Activated CD8-positive, alpha-beta memory T cell treated with anti-CD3 and anti-CD28 coated beads for 48 hours (primary cell): ENCODE measurements around the gene STAT5B.
A peak's percentile ranks its signal among the peaks of the same experiment; 100 is the strongest.

Experiments used
- DNase-seq, 3 experiments: peaks; one replicate each; pipeline ENCODE4 v3.0.0-alpha.2; 2020; ENCODE audit warnings: low read depth in 2 of 3, low spot score in 2 of 3

The STAT5B gene

DNA sequence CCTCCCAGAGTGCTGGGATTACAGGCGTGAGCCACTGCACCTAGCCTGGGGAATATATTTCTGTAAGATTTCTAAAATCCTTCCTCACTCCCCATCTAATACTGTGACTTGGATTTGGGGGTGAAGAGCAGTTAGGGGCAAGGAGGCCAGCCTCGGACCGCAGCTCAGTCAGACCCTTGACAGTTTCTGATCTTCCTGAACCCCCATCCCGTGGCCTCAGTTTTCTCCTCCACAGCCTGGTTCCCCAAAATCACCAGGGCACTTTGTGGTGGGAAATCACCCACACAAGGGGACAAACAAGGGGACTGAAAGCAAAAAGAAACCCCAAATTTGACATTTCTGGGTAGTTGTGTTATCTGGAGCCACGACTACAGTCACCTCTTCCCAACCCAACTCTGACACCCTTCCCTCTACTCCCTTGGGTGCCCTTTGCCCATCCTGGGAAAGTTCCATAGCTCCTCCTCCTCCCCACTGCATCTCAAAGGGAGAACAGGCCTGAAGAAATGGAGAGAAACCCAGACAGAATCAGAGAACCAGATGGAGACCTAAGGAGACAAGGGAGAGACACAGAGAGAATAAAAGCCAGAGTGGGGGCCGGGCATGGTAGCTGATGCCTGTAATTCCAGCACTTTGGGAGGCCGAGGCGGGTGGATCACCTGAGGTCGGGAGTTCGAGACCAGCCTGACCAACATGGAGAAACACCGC, 9.3 kb upstream of the STAT5B start:
- no peak for DNase-seq

DNA sequence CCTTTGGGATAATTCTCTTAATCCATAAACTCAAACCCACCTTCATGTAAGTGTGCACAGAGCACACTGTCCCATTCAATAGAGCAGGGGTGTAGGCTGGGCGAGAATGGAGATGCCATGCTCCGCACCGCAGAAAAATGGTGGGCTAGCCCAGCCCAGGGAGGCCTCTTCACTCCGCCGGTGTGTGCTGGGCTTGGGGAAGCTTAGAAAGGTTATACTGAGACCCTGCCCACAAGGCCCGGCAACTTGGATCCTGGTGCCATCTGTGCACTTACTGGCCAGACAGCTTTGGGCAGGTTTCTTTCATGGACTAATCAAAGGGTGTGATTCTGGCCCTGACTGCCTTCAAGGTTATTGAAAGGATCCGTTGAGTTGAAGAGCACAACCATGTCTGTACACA, 8.4 kb upstream of the STAT5B start:
- DNase-seq, result no peak

DNA sequence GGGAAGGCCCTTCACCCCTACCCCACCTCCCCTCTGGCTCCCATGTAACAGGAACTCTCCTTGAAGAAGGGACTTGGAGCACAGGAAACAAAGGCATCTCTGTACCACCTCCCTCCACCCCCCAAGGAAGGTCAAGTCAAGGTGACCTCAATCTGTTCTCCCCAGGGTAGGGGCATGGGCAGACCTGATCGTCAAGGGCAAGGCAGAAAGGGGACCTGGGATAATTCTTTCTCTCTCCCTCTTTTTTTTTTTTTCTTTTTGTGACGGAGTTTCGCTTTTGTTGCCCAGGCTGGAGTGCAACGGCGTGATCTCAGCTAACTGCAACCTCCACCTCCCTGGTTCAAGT, 7.8 kb upstream of the STAT5B start:
- DNase-seq, result no peak

DNA sequence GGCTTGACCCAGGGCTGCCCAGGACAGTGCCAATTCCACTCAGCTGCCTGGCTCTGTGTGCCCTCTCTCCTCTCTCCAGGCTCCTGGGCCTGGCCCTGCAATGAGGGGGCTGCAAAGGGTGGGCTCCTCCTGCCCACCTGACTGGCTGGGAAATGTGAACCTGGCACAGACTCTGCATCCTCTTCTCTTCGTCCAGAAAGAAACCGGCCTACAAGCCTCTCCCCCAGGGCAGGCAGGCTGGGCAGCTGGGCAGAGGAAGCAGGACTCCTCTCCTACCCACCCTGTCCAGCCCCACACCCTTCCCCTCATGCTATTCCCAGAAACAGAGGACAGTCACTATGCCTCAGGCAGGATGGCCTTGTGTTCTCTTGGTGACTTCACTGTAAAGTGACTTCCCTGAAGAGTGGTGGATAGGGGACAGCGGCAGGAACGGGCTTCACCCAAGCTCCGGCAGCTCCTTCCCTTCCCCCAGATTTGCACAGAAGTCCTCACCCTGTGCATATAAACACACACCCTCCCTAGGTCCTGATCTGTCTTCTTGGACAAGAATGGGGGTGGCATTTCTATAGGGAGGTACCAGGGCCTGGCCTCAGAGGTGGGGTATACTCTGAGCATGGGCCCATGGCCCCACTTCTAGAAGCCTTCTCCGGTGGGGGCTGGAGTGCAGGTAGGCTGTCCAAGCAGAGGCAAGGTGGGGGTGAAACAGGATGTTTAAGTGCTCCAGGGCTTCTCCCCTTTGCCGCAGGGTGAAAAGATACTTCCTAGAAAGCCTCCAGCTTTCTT, 7.2 kb upstream of the STAT5B start:
- DNase-seq, result no peak

DNA sequence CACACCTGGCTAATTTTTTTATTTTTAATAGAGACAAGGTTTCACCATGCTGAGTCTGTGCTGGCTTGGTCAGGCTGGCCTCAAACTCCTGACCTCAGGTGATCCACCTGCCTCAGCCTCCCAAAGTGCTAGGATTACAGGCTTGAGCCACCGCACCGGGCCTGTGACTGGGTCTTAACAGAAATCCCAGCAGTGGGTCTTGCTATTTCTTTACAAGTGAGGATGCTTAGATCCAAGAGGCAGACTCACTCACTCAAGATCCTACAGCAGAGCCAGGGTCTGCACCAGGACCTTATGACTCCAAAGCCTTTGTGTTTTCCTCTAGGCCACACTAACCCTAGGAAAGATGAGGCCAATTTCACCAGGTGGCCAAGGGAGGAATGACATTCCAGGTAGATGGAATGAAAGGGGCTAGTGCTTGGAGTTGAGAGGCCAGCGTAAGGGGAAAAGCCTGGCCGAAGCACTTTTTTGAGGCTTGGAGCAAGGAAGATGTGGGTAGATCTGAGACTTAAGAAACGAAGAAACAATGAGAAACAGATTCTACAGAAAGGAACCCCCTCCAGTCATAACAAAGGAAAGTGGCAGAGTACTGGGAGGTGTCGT, 6.4 kb upstream of the STAT5B start:
- DNase-seq, result no peak

DNA sequence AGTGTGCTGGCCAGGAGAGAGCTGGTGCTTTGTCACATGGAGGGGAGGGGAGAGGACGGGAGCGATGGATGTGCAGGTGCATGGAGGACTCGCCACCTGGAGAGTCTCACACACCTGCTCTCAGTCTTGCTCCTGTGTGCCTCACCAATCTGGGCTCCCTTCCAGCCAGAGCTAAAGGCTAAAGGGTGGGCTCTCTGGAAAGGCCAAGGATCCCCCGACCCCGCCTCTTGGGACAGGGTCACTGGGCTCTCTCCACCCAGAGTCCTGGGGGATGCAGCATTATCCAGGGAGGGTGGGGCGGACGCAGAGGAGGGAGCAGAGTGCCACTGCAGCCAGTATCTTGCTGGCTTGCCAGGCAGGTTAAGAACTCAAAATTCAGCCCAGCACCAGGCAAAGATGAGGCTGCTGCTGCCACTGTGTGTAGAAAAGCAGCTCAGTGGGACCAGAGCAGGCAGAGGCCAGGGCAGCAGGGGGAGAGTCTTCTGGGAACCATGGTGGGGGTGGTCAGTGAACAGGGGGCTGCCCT, 5.4 kb upstream of the STAT5B start:
- no peak for DNase-seq

DNA sequence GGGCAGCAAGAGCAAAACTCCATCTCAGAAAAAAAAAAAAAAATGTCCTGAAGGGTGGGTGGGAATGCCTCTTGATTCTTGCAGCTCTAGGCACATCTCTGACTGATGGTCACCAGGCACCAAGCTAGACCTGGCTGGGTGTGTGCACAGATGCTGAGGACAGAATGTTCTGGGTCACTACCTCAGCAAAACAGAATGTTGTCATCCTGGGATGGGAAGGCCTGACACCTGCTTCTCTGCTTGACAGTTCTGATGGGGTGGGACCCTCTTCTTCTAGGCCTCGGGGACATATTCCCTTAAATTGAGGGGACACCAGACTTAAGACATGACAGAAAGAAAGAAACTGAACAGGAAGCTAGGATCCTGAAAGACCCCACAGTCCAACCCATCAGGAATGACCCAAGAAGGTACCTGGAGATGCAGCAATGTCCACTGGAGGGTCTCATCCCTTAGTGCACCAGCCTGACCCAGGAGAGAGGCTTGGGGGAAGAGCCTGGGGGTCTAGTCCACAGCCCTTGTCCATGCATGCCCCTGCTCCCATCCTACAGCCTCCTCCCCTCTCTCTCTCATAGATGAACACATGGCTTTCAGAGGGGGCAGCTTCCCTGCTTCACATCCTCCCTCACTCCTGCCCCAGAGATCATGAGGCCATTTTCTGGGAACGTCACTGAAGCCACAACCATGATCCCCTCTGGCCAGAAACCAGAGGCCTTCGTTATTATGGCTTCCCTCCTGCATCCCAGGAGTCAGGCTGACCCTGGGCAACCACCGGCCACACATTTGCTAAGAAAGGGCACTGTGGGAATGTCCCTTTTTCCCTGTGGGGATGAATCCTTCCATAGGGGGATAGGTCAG, 3.8 kb upstream of the STAT5B start:
- DNase-seq, result no peak

DNA sequence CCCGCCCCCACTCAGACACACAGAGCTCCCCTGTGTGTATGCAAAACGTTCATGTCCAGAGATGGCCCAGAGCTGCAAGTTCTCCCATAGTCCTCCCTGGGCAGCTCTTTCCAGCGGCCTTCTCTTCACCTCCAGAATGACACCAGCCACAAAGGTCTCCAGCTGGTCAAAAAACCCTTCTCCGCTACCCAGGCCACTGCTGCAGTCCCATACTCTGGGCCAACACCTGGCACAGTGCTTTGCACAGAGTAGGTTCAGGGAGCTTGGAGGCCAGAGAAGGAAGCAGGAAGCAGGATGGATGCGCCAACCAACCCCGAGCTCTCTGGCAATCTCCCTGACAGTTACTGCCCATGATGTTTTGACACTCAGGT, 1.1 kb upstream of the STAT5B start:
- DNase-seq, result no peak

DNA sequence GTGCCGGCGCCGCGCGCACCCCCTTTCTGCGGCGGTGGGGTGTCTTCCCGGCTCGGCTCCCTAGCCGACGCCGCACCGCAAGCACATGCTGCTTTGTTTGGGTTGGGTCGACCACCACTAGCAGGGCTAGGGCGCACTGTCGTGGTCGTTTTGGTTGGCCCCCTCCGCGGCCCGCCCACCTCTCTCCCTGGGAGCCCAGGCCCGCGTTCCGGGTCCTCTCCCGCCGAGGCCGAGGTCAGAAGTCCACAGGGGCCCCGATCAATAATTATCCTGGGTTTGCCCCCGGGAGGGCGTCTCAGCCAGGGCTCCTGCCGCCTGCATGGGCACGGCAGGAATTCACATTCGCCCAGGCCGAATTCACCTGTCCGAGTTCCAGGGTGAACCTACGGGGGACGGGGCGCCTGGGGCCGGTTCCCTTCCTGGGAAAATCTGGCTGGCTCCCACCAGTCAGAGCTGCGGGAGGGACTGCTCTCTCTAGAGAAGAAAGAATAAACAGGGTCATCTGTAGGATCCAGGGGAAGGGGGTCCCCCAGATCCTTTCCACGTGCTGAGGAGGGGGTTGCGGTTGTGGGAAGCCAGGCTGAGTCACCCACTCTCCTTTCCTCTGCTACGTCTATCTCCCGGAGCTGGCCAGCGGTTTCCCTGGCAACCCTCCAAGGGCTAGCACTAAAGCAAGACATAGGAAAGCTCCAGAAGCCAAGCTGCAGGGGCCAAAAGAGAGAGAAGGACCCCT, 584 bp upstream of the STAT5B start:
- DNase-seq, result peak in 1 of 3 experiments; percentile 10

DNA sequence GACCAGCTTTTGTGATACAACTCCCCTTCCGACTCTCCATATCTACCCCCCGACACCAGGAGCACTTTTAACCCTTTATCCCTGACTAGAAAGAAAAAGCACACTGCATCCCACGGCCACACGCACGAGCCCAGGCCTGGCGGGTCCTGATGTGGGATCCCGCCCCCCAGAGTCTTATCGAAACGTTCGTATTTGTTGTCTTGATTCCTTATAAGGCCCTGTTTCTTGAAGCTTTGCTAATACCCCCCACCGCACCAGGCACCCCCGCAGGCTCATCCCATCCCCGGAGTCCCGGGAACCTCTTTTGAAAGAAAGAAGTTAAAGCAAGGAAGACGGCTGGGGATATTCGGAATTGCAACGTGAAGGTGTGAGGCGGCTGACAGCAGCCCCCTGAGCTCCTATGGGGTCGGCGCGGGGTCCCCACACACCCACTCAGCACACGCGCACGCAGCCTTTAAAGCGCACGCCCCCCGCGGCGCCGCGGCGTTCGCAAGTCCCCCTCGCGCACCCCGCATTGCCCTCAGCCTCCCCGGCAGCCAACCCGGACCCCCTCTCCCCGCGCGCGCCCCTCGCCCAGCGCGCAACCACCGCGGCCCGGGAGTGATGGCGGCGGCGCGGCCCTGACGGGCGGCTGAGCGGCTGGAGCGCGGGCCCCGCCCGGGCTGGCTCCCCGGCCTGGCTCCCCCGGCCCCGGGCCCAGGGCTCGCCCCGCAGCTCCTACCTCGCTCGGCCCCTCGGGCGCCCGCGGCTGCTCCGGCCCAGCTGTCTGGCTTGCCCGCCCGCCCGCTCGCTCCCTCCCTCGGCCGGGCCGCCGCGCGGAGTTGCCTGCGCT, 448 bp downstream of the STAT5B start:
- DNase-seq, result peak in 1 of 3 experiments; percentile 18

DNA sequence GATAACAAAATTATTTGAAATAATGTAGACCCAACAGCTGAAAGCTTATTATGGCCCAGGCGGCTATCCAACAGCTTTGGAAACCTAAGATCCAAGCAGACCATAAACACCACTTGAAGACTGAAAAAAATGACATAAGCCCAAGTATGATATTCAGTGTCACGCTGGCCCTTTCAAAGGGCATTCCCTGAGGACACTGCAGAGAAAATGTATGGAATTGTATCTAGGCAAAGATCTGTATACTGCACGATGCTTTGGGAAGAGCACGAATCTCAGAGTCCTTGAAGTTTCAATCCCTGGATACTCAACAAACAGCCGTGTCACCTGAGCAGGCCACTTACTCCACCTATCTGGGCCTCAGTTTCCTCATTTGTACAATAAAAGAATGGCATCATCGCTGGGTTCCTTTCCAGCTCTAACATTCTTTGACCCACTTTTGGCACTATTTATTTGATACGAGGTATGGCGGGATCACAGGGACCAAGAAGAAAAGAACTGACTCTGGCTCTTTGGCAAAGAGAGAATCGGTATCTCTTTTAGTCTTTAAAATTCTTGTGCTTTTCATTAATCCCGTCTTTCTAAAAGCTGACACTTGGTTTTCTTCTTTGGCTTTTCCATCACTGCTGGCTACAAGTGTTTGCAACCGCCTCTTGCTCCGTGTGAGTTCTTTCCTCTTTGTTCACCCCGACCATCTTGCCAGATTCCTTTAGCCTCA, 1.2 kb downstream of the STAT5B start:
- DNase-seq, result no peak

DNA sequence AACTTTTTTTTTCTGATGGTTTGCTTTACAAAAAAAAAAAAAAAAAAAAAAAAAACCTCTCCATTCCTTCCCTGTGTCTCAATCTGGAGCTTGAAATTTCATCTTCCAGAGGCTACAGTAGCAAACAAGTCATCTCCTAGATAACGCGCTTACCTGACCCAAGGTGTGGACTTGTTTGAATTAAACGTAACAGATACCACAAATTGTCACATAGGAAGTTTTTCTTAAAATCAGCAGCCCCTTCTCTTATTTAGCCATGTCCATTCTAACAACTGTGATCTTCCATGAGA, 2.0 kb downstream of the STAT5B start:
- no peak for DNase-seq

DNA sequence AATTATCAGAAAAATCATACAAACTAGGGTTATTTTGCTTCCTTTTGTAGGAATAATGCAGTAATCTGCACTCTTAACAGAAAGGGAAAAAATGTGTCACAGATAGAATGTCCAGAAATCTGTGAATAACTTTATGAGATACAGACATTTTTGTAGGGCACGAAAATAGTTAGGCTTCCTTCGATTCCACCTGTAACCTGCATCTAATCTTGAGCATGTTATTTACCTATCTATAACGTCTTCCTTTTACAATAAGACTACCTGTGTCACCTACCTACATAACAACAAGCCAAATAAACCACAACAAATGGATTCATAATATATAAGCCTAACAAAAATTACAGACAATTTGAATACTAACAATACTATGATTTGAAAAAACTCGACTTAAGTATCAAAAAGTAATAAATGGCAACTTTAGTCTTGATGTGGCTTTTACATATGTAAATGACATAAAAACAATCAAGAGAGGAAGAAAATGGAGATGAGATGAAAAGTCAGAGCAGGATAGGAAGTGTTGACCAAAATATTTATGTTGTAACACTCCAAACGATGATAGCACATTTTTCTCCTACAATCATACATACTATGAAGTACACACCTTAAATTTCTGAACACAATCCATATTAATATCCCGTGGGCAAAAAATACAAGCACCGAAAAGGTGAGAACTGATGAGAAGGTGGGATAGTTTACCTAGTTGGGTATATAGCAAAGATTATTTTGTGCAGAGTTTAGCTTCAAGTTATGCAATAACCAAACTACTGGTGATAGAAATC, 2.5 kb downstream of the STAT5B start:
- DNase-seq, result no peak

DNA sequence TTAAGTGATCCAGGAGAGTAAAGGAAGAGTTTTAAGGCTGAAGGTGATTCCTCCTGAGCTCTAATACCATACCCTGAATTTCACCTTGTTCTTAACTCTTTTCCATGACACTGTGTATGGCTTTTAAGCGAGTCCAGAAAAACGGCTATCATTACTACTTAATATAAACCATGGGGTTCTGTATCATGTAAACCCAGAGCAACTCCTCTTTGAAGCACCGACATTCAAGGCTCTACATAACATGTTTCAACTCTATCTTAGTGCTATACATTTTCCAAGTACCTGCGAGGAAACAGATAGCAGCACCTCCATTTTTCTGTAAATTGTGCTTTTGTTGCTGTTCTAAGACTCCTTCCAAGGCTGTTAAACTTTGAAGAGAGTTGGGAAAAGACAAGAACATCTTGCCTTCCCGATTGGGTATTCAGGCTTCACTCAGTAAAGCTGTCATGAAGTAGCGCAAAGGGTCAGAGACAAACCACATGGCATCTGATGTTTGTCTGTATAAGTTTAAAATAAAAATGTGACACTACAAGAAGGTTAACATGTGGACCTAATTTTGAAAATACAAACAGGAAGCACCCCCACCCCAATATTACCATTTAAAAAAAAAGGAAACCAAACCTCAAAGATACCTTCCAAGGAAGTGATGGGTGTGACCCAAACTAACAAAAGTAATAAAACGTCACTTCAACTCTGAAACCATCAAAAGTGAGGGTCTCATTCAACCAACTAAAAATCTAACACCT, 3.9 kb downstream of the STAT5B start:
- DNase-seq, result no peak

DNA sequence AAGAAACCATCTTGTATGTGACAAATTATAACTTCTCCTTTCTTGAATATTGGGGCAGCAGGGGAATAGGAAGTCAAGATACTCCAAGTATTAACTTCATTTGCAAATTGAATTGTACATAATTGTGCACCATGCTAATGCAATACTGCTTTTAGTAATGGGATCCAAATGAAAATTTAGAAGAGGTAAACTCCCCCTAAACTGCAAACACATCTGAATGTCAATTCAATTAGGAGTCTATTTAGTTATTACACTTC, 4.5 kb downstream of the STAT5B start:
- no peak for DNase-seq

DNA sequence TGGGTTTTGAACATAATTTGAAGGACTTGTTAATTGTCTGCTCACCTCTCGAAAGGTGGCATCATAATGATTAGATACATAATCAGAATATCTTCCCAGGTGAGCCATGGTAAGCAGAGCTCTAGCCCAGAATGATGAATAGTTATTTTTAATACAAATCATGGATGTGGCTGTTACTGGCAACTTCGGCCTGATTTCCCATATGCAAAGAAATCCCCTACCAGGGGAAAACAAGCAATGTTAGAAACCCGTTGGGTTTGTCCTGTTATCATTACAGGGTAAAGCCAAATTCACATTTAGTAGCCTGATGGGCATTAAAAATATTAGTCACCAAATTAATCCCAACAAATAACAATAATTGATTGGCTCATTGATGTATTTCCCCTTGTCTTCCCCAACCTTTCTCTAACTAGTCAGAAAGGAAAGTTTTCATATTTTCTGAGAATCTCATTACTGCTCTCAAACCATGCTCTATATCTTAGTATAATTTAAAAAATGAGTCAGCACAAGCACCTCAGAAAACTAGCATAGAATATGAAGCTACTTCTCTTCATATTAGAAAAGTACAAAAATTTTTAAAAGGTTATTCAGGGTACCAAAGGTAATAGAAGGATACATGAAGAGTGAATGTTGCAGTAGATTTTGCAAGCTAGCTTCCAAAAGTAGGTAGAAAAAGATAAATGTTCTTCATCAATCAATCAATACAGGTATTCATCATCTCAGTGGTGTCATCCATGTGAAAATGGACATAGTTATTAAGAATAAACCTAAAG, 5.0 kb downstream of the STAT5B start:
- no peak for DNase-seq

DNA sequence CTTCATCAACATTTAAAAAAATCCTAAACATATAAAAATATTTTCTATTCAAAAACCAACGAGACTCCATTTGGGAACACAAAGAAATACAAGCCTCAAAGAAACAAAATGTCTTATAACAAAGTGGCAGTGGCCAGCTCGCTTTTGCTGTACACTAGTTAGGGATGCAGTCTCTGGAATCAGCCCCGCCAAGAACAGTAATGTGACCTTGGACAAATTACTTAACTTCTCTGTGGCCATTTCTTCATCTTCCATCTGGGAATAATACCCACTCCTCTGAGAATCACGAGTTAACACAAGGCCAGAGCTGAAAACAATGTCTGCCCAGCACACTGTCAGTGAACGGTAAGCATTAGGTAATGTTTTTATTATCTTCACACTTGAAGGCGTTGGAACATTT, 5.6 kb downstream of the STAT5B start:
- no peak for DNase-seq

DNA sequence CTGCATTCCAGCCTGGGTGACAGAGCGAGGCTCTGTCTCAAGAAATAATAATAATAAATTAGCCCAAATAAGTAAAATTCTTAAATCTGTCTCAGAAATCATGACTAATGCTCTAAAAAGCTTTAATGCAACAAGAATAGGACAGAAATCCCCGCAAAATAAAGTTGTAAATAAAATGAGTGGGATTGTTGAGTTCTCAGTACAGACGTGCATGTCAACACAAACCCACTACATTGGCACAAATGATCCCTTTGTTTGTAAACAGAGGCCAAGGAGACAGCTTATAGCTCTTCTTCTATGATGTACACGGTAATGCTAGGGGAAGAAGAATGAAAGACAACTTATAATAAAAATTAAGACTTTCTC, 6.0 kb downstream of the STAT5B start:
- DNase-seq, result no peak
